ENCODE data around the gene TNNT1. TPM values are rescaled to one million over a fixed set of nuclear protein-coding genes. Genes with fewer than 3 reads are reported as not detected.

Gene TNNT1
- polyA plus RNA-seq, 2 of the 4 experiments (the other 2 are of a cell fraction): 140 to 155 TPM

- Histone ChIP-seq H3K4me1 (peaks cover 24% of the 10 kb centered on the region), H3K4me3 (no peak overlapping the region), H3K9me3 (no peaks in the 10 kb centered on the region), H3K4me2 (no peak overlapping the region), H3K27ac (no peak overlapping the region)
- ChIA-PET POLR2A (no interaction called here), CTCF (interaction anchor here (0.5 to 1.4 kb wide), 5 partner anchors 9 to 326 kb away, joined by 3 to 5 read pairs (median 4); no protein-coding TSS in a partner anchor)
- no peak for ATAC-seq
- no peak for DNase-seq (ENCODE audit: low read depth in 1 of 2, low spot score in 1 of 2)
- WGBS (ENCODE audit: missing lambda C conversion rate): 88% methylated on average over 23 of the region's 23 CpGs
- TF ChIP-seq FOSB (CRISPR knock-in tag; IDR thresholded peaks at IDR 0.05): no peak
- no peak for TF ChIP-seq RFX5 (IDR thresholded peaks at IDR 0.05)
- TF ChIP-seq EHMT2 (IDR thresholded peaks at IDR 0.05; ENCODE audit: low read depth): no peak
- no peak for TF ChIP-seq CEBPB (IDR thresholded peaks at IDR 0.05)
- TF ChIP-seq CBX2 (IDR thresholded peaks at IDR 0.05; ENCODE audit: borderline replicate concordance, low read depth): no peak
- no peak for TF ChIP-seq FOXS1 (CRISPR knock-in tag; IDR thresholded peaks at IDR 0.05)
- no peak for TF ChIP-seq RNF2 (IDR thresholded peaks at IDR 0.05; ENCODE audit: borderline replicate concordance, low read depth)
- TF ChIP-seq E2F6 (IDR thresholded peaks at IDR 0.05; ENCODE audit: borderline replicate concordance, low read depth): no peak
- TF ChIP-seq HDAC2 (IDR thresholded peaks at IDR 0.05): no peak
- no peak for TF ChIP-seq KDM5A (IDR thresholded peaks at IDR 0.05)
- TF ChIP-seq NR3C1 (IDR thresholded peaks at IDR 0.05): no peak
- TF ChIP-seq ELK1 (IDR thresholded peaks at IDR 0.05; ENCODE audit: low read depth, low read length): no peak
- no peak for TF ChIP-seq KDM1A (IDR thresholded peaks at IDR 0.05; ENCODE audit: low read depth)
- no peak for TF ChIP-seq CTCF (IDR thresholded peaks at IDR 0.05)
- FAIRE-seq: no peak
These were observed 36.0 kb downstream of the TNNT1 start for GRCh38 chr19:55112777-55113569.

GRCh38 chr19:55112246-55112776, 36.7 kb downstream of the TNNT1 start:
- FAIRE-seq (no peak), ATAC-seq (no peak), DNase-seq (ENCODE audit: low read depth in 1 of 2, low spot score in 1 of 2) (no peak)
- H3K27ac ChIP-seq: no peak overlapping the region
- H3K4me1 ChIP-seq: peaks cover 24% of the 10 kb centered on the region
- POLR2A ChIA-PET: no interaction called here
- WGBS (ENCODE audit: missing lambda C conversion rate): 94% methylated on average over 24 of the region's 25 CpGs
- H3K4me3 ChIP-seq: no peak overlapping the region
- no peak for TF ChIP-seq NPAS2 (CRISPR knock-in tag; IDR thresholded peaks at IDR 0.05; ENCODE audit: borderline replicate concordance)
- TF ChIP-seq HOXA7 (CRISPR knock-in tag; IDR thresholded peaks at IDR 0.05): no peak
- CTCF ChIA-PET: interaction anchor here (0.5 to 1.6 kb wide), 4 partner anchors 23 to 600 kb away, joined by 3 to 12 read pairs (median 6); no protein-coding TSS in a partner anchor
- H3K4me2 ChIP-seq: no peak overlapping the region
- no peaks in the 10 kb centered on the region for H3K9me3 ChIP-seq

GRCh38 chr19:55111238-55111831, 37.7 kb downstream of the TNNT1 start:
- no peak overlapping the region for H3K4me3 ChIP-seq
- H3K4me1 ChIP-seq: peaks cover 24% of the 10 kb centered on the region
- no peaks in the 10 kb centered on the region for H3K9me3 ChIP-seq
- DNase-seq (ENCODE audit: low read depth in 1 of 2, low spot score in 1 of 2) (no peak), ATAC-seq (no peak), FAIRE-seq (no peak)
- 88% methylated on average over 21 of the region's 21 CpGs for WGBS (ENCODE audit: missing lambda C conversion rate)
- ChIA-PET CTCF (interaction anchor here (0.6 to 2.1 kb wide), 9 partner anchors 13 to 599 kb away, joined by 3 to 12 read pairs (median 4); partner anchors contain the start of gene DNAAF3), POLR2A (interaction anchor here (0.6 kb wide), 1 partner anchor 296 kb away, joined by 3 read pairs; the partner anchor contains the start of gene UBE2S)
- H3K4me2 ChIP-seq: no peak overlapping the region
- TF ChIP-seq BHLHE40 (IDR thresholded peaks at IDR 0.05; ENCODE audit: low read depth, low read length): no peak
- TF ChIP-seq JUN (IDR thresholded peaks at IDR 0.05): no peak
- no peak for TF ChIP-seq CBX8 (IDR thresholded peaks at IDR 0.05)
- TF ChIP-seq JUNB (IDR thresholded peaks at IDR 0.05): no peak
- TF ChIP-seq NFE2L2 (conservative IDR thresholded peaks at IDR 0.05; ENCODE audit: low read length): no peak
- TF ChIP-seq CTCF (IDR thresholded peaks at IDR 0.05): no peak
- no peak for TF ChIP-seq RAD21 (conservative IDR thresholded peaks at IDR 0.05 in 1 of 2, IDR thresholded peaks at IDR 0.05 in 1 of 2)
- TF ChIP-seq BCL3 (IDR thresholded peaks at IDR 0.05): no peak
- TF ChIP-seq HDAC2 (IDR thresholded peaks at IDR 0.05): no peak
- no peak overlapping the region for H3K27ac ChIP-seq

All from A549 (cell line).